ENCODE results near the gene PDLIM1. TPM values are rescaled to one million over a fixed set of nuclear protein-coding genes. Genes with fewer than 3 reads are reported as not detected.

The PDLIM1 gene
- 100 to 1,000 TPM; 348 to 523 (median 419) TPM for polyA plus RNA-seq (ENCODE audit: low read depth in 6 of 6)

GRCh38 chr10:95290461-95291364, at the start of gene PDLIM1:
PDLIM1 (minus strand) TSS chr10:95291003; CDS start chr10:95290915, 88 bp downstream.
- peak within 1 kb of the TSS; percentile 96 to 98 (median 98) for H3K27ac Mint-ChIP-seq
- H3K27me3 Mint-ChIP-seq, result no peaks in the 10 kb centered on the region
- H3K9me3 Mint-ChIP-seq, result no peaks in the 10 kb centered on the region
- H3K4me1 Mint-ChIP-seq, result peaks cover 66 to 89% (median 84%) of the 10 kb centered on the region in 3 donors
- peak within 1 kb of the TSS; percentile 86 to 97 (median 94) for H3K4me3 Mint-ChIP-seq
- H3K36me3 Mint-ChIP-seq, result peaks cover 0 to 7% of the 10 kb centered on the region in 2 donors
- peak; percentile 66 to 69 for ATAC-seq (ENCODE audit: low read depth in 2 of 2)
- peak; percentile 85 for DNase-seq

GRCh38 chr10:95339863-95340262, 49.1 kb upstream of the PDLIM1 start:
- Mint-ChIP-seq H3K36me3 (no peaks in the 10 kb centered on the region), H3K9me3 (no peaks in the 10 kb centered on the region), H3K27me3 (no peaks in the 10 kb centered on the region), H3K4me1 (no peaks in the 10 kb centered on the region), H3K4me3 (no peak overlapping the region), H3K27ac (no peak overlapping the region)
- DNase-seq (no peak), ATAC-seq (ENCODE audit: low read depth in 2 of 2) (no peak)

GRCh38 chr10:95337423-95338160, 46.8 kb upstream of the PDLIM1 start:
- Mint-ChIP-seq H3K27me3 (no peaks in the 10 kb centered on the region), H3K36me3 (no peaks in the 10 kb centered on the region), H3K4me1 (no peaks in the 10 kb centered on the region), H3K4me3 (no peak overlapping the region), H3K27ac (peak overlapping the region in 1 of 6 donors; percentile 92), H3K9me3 (no peaks in the 10 kb centered on the region)
- DNase-seq (no peak), ATAC-seq (ENCODE audit: low read depth in 2 of 2) (no peak)

- Mint-ChIP-seq H3K27ac (peak overlapping the region in 1 of 6 donors; percentile 23), H3K4me3 (peak overlapping the region in 1 of 8 donors; percentile 67), H3K9me3 (no peaks in the 10 kb centered on the region), H3K4me1 (no peaks in the 10 kb centered on the region), H3K27me3 (no peaks in the 10 kb centered on the region), H3K36me3 (no peaks in the 10 kb centered on the region)
- no peak for DNase-seq
- ATAC-seq (ENCODE audit: low read depth in 2 of 2), result no peak
Measured at GRCh38 chr10:95336702-95337101, 45.9 kb upstream of the PDLIM1 start.

GRCh38 chr10:95335933-95336699, 45.3 kb upstream of the PDLIM1 start:
- H3K36me3 Mint-ChIP-seq, result no peaks in the 10 kb centered on the region
- H3K9me3 Mint-ChIP-seq, result no peaks in the 10 kb centered on the region
- H3K27me3 Mint-ChIP-seq, result no peaks in the 10 kb centered on the region
- DNase-seq, result no peak
- no peak for ATAC-seq (ENCODE audit: low read depth in 2 of 2)
- no peaks in the 10 kb centered on the region for H3K4me1 Mint-ChIP-seq
- H3K27ac Mint-ChIP-seq, result peak overlapping the region in 1 of 6 donors; percentile 28
- peak overlapping the region in 1 of 8 donors; percentile 67 for H3K4me3 Mint-ChIP-seq

GRCh38 chr10:95334805-95335144, 44.0 kb upstream of the PDLIM1 start:
- H3K9me3 Mint-ChIP-seq, result no peaks in the 10 kb centered on the region
- no peaks in the 10 kb centered on the region for H3K27me3 Mint-ChIP-seq
- no peak overlapping the region for H3K4me3 Mint-ChIP-seq
- DNase-seq (no peak), ATAC-seq (ENCODE audit: low read depth in 2 of 2) (no peak)
- H3K4me1 Mint-ChIP-seq, result no peaks in the 10 kb centered on the region
- H3K27ac Mint-ChIP-seq, result no peak overlapping the region
- H3K36me3 Mint-ChIP-seq, result no peaks in the 10 kb centered on the region

- ATAC-seq (ENCODE audit: low read depth in 2 of 2) (no peak), DNase-seq (no peak)
- H3K9me3 Mint-ChIP-seq, result no peaks in the 10 kb centered on the region
- H3K36me3 Mint-ChIP-seq, result no peaks in the 10 kb centered on the region
- H3K27ac Mint-ChIP-seq, result no peak overlapping the region
- peak overlapping the region in 1 of 8 donors; percentile 65 for H3K4me3 Mint-ChIP-seq
- H3K4me1 Mint-ChIP-seq, result no peaks in the 10 kb centered on the region
- no peaks in the 10 kb centered on the region for H3K27me3 Mint-ChIP-seq
Measured at GRCh38 chr10:95333997-95334804, 43.4 kb upstream of the PDLIM1 start.

GRCh38 chr10:95332666-95333249, 42.0 kb upstream of the PDLIM1 start:
- Mint-ChIP-seq H3K9me3 (no peaks in the 10 kb centered on the region), H3K36me3 (no peaks in the 10 kb centered on the region), H3K27ac (peak overlapping the region in 1 of 6 donors; percentile 27), H3K4me1 (no peaks in the 10 kb centered on the region), H3K4me3 (no peak overlapping the region), H3K27me3 (no peaks in the 10 kb centered on the region)
- no peak for DNase-seq
- no peak for ATAC-seq (ENCODE audit: low read depth in 2 of 2)

- H3K36me3 Mint-ChIP-seq, result no peaks in the 10 kb centered on the region
- ATAC-seq (ENCODE audit: low read depth in 2 of 2), result no peak
- no peak for DNase-seq
- no peak overlapping the region for H3K4me3 Mint-ChIP-seq
- H3K27me3 Mint-ChIP-seq, result no peaks in the 10 kb centered on the region
- no peaks in the 10 kb centered on the region for H3K9me3 Mint-ChIP-seq
- H3K27ac Mint-ChIP-seq, result peak overlapping the region in 1 of 6 donors; percentile 93
- no peaks in the 10 kb centered on the region for H3K4me1 Mint-ChIP-seq
Measured at GRCh38 chr10:95331596-95332130, 40.9 kb upstream of the PDLIM1 start.

- no peaks in the 10 kb centered on the region for H3K4me1 Mint-ChIP-seq
- no peaks in the 10 kb centered on the region for H3K36me3 Mint-ChIP-seq
- H3K27me3 Mint-ChIP-seq, result no peaks in the 10 kb centered on the region
- no peak overlapping the region for H3K4me3 Mint-ChIP-seq
- ATAC-seq (ENCODE audit: low read depth in 2 of 2) (no peak), DNase-seq (no peak)
- H3K9me3 Mint-ChIP-seq, result no peaks in the 10 kb centered on the region
- peak overlapping the region in 1 of 6 donors; percentile 93 for H3K27ac Mint-ChIP-seq
Measured at GRCh38 chr10:95330966-95331453, 40.2 kb upstream of the PDLIM1 start.

GRCh38 chr10:95329296-95329695, 38.5 kb upstream of the PDLIM1 start:
- ATAC-seq (ENCODE audit: low read depth in 2 of 2) (no peak), DNase-seq (no peak)
- Mint-ChIP-seq H3K4me1 (peaks cover 0 to 2% (median 0%) of the 10 kb centered on the region in 3 donors), H3K27me3 (no peaks in the 10 kb centered on the region), H3K4me3 (peak overlapping the region in 1 of 8 donors; percentile 63), H3K36me3 (no peaks in the 10 kb centered on the region), H3K27ac (no peak overlapping the region), H3K9me3 (no peaks in the 10 kb centered on the region)

- Mint-ChIP-seq H3K27ac (peak overlapping the region in 2 of 6 donors; percentile 3 to 8), H3K27me3 (no peaks in the 10 kb centered on the region)
Measured at GRCh38 chr10:95328013-95328412, 37.2 kb upstream of the PDLIM1 start.

More at GRCh38 chr10:95328013-95328412, 37.2 kb upstream of the PDLIM1 start:
- no peaks in the 10 kb centered on the region for H3K36me3 Mint-ChIP-seq
- no peak for DNase-seq
- H3K9me3 Mint-ChIP-seq, result no peaks in the 10 kb centered on the region
- H3K4me3 Mint-ChIP-seq, result no peak overlapping the region
- H3K4me1 Mint-ChIP-seq, result peaks cover 0 to 6% (median 4%) of the 10 kb centered on the region in 3 donors
- no peak for ATAC-seq (ENCODE audit: low read depth in 2 of 2)

Data from naive B cell (primary cell).